NB4 (cell line): ENCODE results near the gene ZNF234.
"Not testable (repeated sequence)": the region's sequence is repeated elsewhere in the genome, so short reads cannot be mapped to it uniquely, and the experiment has no call there.

Experiments
- DNase-seq: peaks from one replicate; pipeline ENCODE4 v3.0.0; 2010; ENCODE audit warnings: low read depth
- H3K4me3 ChIP-seq: one replicate; pipeline ENCODE4 v1.5.1; 2011; ENCODE audit warnings: mild to moderate bottlenecking, low read depth, low read length, moderate library complexity
- CTCF ChIP-seq: IDR thresholded peaks from one replicate; pipeline ENCODE4 v1.5.1; 2012; ENCODE audit warnings: low read depth, low read length
- MYC ChIP-seq: IDR thresholded peaks from 2 replicates; pipeline ENCODE4 v1.6.1; 2011; ENCODE audit warnings: low read depth, low read length
- POLR2A ChIP-seq: IDR thresholded peaks from 2 replicates; pipeline ENCODE4 v1.6.1; 2011; ENCODE audit warnings: mild to moderate bottlenecking; ENCODE audit not compliant: insufficient read length; ENCODE audit errors: extremely low read depth
- TF ChIP-seq, protein P1 (sequence below): IDR thresholded peaks from 2 replicates; pipeline ENCODE4 v1.6.1; 2011; ENCODE audit warnings: low read depth, low read length

Gene ZNF234

DNA sequence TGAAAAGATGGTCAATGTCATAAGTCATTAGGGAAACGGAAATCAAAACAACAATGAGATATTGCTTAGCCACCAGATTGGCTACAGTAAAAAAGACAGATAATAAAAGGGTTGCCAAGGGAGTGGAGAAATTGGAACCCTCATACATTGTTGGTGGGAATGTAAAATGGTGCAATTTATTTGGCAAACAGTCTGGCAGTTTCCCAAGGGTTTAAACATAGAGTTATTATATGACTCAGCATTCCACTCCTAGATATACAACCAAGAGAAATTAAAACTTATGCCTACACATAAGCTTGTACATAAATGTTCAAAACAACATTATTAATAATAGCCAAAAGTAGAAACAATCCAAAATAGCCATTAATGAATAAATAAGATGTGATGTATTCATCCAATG lies 61.1 kb downstream of the ZNF234 start:
- no peak for TF ChIP-seq MYC
- no peak for TF ChIP-seq CTCF
- TF ChIP-seq POLR2A: no peak
- TF ChIP-seq, protein P1, sequence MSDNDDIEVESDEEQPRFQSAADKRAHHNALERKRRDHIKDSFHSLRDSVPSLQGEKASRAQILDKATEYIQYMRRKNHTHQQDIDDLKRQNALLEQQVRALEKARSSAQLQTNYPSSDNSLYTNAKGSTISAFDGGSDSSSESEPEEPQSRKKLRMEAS: no peak
- H3K4me3 ChIP-seq: no peak overlapping the region
- no peak for DNase-seq

GRCh38 chr19:44202974-44203373 lies 61.6 kb downstream of the ZNF234 start:
- TF ChIP-seq POLR2A: no peak
- TF ChIP-seq, protein P1: no peak
- TF ChIP-seq CTCF: no peak
- TF ChIP-seq MYC: no peak
- no peak for DNase-seq
- H3K4me3 ChIP-seq: no peak overlapping the region

- not testable (repeated sequence) for H3K4me3 ChIP-seq, DNase-seq
Measured at GRCh38 chr19:44203877-44204276, 62.5 kb downstream of the ZNF234 start.

DNA sequence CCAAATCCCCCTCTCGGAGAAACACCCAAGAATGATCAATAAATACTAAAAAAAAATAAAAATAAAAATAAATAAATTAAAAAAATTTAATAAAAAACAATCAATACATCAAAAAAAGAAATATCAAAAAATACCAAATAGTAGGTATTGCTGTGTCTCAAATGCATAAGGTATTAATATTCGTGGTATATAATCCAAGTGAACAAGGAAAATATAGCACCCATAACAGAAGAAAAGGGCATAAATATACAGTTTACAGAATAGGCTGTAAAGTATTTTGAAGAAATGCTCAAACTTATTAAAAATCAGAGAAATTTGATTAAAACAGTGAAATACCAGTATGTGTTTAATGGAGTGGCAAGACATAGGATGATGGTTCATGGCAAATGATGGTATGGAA lies 63.4 kb downstream of the ZNF234 start:
- no peak overlapping the region for H3K4me3 ChIP-seq
- TF ChIP-seq, protein P1: no peak
- TF ChIP-seq CTCF (no peak), POLR2A (no peak), MYC (no peak)
- DNase-seq: no peak

- peak; percentile 17 for TF ChIP-seq POLR2A
- TF ChIP-seq, protein P1: no peak
- H3K4me3 ChIP-seq: peak overlapping the region; percentile 70
- peak; percentile 89 for DNase-seq
Measured at GRCh38 chr19:44207126-44207803, 65.9 kb downstream of the ZNF234 start.
